ENCODE measurements around the gene ZRANB3.
"Not testable (repeated sequence)": the region's sequence is repeated elsewhere in the genome, so short reads cannot be mapped to it uniquely, and the experiment has no call there.

The ZRANB3 gene

DNA sequence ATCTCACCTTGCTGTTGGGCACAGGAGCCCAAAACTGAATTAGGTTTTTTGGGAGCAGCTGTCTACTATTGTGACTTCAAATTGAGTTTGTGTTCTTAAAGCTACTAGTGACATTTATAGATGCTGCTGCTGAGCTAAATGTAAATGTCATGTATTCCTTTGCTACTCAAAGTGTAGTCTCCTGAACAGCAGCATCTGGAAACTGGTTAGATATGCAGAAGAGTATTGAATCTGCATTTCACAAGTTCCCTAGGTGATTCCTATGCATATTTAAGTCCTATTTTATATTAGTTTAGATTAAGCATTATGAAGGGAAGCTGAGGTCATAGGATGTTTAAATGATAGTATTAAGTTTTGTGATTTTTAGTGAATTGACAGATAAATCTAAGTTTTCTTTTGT lies 411.4 kb downstream of the ZRANB3 start:
- Histone ChIP-seq H3K27ac (ENCODE audit: low read length) (no peak overlapping the region), H3K27me3 (ENCODE audit: low read depth, low read length) (no peaks in the 10 kb centered on the region), H3K4me1 (ENCODE audit: low read length) (no peaks in the 10 kb centered on the region), H3K36me3 (replicated peaks; ENCODE audit: low read depth, low read length) (peaks cover 13% of the 10 kb centered on the region), H3K9ac (ENCODE audit: low read length) (no peak overlapping the region), H3K9me3 (ENCODE audit: insufficient read depth, low read length) (no peaks in the 10 kb centered on the region), H3K79me2 (ENCODE audit: low read length) (no peaks in the 10 kb centered on the region), H4K20me1 (ENCODE audit: insufficient read depth, low read length) (no peaks in the 10 kb centered on the region), H3K4me3 (ENCODE audit: low read length) (no peak overlapping the region), H3K4me2 (ENCODE audit: low read length) (no peak overlapping the region), H2AFZ (ENCODE audit: low read depth, low read length) (no peak overlapping the region)
- TF ChIP-seq EZH2phosphoT487 (IDR thresholded peaks at IDR 0.05; ENCODE audit: low read depth): no peak
- TF ChIP-seq, protein P1, sequence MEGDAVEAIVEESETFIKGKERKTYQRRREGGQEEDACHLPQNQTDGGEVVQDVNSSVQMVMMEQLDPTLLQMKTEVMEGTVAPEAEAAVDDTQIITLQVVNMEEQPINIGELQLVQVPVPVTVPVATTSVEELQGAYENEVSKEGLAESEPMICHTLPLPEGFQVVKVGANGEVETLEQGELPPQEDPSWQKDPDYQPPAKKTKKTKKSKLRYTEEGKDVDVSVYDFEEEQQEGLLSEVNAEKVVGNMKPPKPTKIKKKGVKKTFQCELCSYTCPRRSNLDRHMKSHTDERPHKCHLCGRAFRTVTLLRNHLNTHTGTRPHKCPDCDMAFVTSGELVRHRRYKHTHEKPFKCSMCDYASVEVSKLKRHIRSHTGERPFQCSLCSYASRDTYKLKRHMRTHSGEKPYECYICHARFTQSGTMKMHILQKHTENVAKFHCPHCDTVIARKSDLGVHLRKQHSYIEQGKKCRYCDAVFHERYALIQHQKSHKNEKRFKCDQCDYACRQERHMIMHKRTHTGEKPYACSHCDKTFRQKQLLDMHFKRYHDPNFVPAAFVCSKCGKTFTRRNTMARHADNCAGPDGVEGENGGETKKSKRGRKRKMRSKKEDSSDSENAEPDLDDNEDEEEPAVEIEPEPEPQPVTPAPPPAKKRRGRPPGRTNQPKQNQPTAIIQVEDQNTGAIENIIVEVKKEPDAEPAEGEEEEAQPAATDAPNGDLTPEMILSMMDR (IDR thresholded peaks at IDR 0.05; ENCODE audit: low read depth, low read length): no peak

DNA sequence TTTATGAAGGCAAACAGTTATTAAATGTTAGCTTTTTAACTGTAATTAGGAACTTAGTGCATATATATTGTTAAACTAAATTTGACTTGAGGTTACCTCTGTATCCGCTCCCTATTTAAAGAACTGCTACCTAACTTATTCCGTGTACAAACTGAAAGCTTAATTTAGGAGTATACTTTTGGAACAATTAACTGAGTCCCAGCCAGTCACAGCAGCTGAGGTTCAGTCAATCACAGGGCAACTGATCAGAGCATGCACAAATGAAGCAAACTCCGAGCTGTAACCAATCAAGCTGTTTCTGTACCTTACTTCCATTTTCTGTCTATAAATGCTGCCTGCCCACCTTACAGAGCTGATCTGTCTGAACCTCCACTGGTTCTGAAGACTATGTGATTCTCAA lies 417.7 kb downstream of the ZRANB3 start:
- Histone ChIP-seq H3K27ac (ENCODE audit: low read length) (no peak overlapping the region), H3K4me3 (ENCODE audit: low read length) (no peak overlapping the region), H3K9ac (ENCODE audit: low read length) (no peak overlapping the region), H3K4me1 (ENCODE audit: low read length) (no peaks in the 10 kb centered on the region), H3K4me2 (ENCODE audit: low read length) (no peak overlapping the region), H2AFZ (ENCODE audit: low read depth, low read length) (no peak overlapping the region), H3K9me3 (ENCODE audit: insufficient read depth, low read length) (no peaks in the 10 kb centered on the region), H3K36me3 (replicated peaks; ENCODE audit: low read depth, low read length) (peaks cover 9% of the 10 kb centered on the region), H4K20me1 (ENCODE audit: insufficient read depth, low read length) (no peaks in the 10 kb centered on the region), H3K79me2 (ENCODE audit: low read length) (no peaks in the 10 kb centered on the region), H3K27me3 (ENCODE audit: low read depth, low read length) (no peaks in the 10 kb centered on the region)
- TF ChIP-seq, protein P1 (IDR thresholded peaks at IDR 0.05; ENCODE audit: low read depth, low read length): no peak
- no peak for TF ChIP-seq EZH2phosphoT487 (IDR thresholded peaks at IDR 0.05; ENCODE audit: low read depth)

DNA sequence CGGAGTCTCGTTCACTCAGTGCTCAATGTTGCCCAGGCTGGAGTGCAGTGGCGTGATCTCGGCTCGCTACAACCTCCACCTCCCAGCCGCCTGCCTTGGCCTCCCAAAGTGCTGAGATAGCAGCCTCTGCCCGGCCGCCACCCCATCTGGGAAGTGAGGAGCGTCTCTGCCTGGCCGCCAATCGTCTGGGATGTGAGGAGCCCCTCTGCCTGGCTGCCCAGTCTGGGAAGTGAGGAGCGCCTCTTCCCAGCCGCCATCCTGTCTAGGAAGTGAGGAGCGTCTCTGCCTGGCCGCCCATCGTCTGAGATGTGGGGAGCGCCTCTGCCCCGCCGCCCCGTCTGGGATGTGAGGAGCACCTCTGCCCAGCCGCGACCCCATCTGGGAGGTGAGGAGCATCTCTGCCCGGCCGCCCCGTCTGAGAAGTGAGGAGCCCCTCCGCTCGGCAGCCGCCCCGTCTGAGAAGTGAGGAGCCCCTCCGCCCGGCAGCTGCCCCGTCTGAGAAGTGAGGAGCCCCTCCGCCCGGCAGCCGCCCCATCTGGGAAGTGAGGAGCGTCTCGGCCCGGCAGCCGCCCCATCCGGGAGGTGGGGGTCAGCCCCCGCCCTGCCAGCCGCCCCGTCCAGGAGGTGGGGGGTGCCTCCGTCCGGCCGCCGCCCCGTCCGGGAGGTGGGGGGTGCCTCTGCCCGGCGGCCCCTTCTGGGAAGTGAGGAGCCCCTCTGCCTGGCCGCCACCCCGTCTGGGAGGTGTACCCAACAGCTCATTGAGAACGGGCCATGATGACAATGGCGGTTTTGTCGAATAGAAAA lies 425.3 kb downstream of the ZRANB3 start:
- H3K9ac ChIP-seq (ENCODE audit: low read length); H3K79me2 ChIP-seq (ENCODE audit: low read length); H3K4me3 ChIP-seq (ENCODE audit: low read length): not testable (repeated sequence)

DNA sequence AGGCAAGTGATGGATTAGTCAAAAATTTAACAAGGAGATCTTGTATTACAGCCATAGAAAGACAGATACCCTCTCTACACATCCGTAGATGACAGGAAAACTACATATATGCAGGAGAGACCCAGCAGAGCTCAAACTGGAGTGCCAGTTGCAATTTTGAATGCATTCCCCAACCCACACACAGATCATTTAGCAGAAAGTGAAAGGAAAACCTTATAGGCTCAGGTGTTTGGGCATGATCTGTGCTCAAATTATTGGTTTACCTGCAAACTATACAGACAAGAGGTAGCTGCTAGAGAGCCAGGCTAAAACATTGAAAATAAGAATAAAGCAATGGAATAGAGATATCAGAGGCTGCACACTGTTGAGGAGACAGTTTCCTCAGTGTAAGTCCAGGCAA lies 427.2 kb downstream of the ZRANB3 start:
- no peak for TF ChIP-seq EZH2phosphoT487 (IDR thresholded peaks at IDR 0.05; ENCODE audit: low read depth)
- TF ChIP-seq, protein P1 (IDR thresholded peaks at IDR 0.05; ENCODE audit: low read depth, low read length): no peak
- peaks cover 24% of the 10 kb centered on the region for H3K36me3 ChIP-seq (replicated peaks; ENCODE audit: low read depth, low read length)
- no peak overlapping the region for H2AFZ ChIP-seq (ENCODE audit: low read depth, low read length)
- no peaks in the 10 kb centered on the region for H4K20me1 ChIP-seq (ENCODE audit: insufficient read depth, low read length)
- H3K27me3 ChIP-seq (ENCODE audit: low read depth, low read length): no peaks in the 10 kb centered on the region
- H3K27ac ChIP-seq (ENCODE audit: low read length): no peak overlapping the region
- H3K4me2 ChIP-seq (ENCODE audit: low read length): no peak overlapping the region
- no peaks in the 10 kb centered on the region for H3K4me1 ChIP-seq (ENCODE audit: low read length)
- H3K79me2 ChIP-seq (ENCODE audit: low read length): no peaks in the 10 kb centered on the region
- H3K9ac ChIP-seq (ENCODE audit: low read length): no peak overlapping the region
- H3K9me3 ChIP-seq (ENCODE audit: insufficient read depth, low read length): no peaks in the 10 kb centered on the region; the same call in 1 of the 2 replicates
- H3K4me3 ChIP-seq (ENCODE audit: low read length): no peak overlapping the region

More for the DNA sequence above, 425.3 kb downstream of the ZRANB3 start:
- not testable (repeated sequence) for H2AFZ ChIP-seq (ENCODE audit: low read depth, low read length); H3K27me3 ChIP-seq (ENCODE audit: low read depth, low read length); H3K9me3 ChIP-seq (ENCODE audit: insufficient read depth, low read length); H3K4me2 ChIP-seq (ENCODE audit: low read length); H4K20me1 ChIP-seq (ENCODE audit: insufficient read depth, low read length); H3K4me1 ChIP-seq (ENCODE audit: low read length); H3K27ac ChIP-seq (ENCODE audit: low read length)
- peaks cover 27% of the 10 kb centered on the region for H3K36me3 ChIP-seq (replicated peaks; ENCODE audit: low read depth, low read length)

Measured in OCI-LY3 (cell line).